GM18951 (cell line): Measurements from ENCODE around the gene PDE9A.

Experiments used
- POLR2A ChIP-seq: IDR thresholded peaks from 4 replicates; pipeline ENCODE4 v1.6.1; 2011; ENCODE audit warnings: mild to moderate bottlenecking; ENCODE audit not compliant: insufficient read length, insufficient read depth; ENCODE audit errors: extremely low read depth
- in situ Hi-C: fragments of 300-500 bp; cut with MboI; formaldehyde crosslinking; loops from one replicate; pipeline ENCODE4 v1.12.0; 2022; ENCODE audit warnings: low sequenced_read_pairs, mixed read lengths, inconsistent platforms; ENCODE audit not compliant: unreplicated experiment

Gene PDE9A

DNA sequence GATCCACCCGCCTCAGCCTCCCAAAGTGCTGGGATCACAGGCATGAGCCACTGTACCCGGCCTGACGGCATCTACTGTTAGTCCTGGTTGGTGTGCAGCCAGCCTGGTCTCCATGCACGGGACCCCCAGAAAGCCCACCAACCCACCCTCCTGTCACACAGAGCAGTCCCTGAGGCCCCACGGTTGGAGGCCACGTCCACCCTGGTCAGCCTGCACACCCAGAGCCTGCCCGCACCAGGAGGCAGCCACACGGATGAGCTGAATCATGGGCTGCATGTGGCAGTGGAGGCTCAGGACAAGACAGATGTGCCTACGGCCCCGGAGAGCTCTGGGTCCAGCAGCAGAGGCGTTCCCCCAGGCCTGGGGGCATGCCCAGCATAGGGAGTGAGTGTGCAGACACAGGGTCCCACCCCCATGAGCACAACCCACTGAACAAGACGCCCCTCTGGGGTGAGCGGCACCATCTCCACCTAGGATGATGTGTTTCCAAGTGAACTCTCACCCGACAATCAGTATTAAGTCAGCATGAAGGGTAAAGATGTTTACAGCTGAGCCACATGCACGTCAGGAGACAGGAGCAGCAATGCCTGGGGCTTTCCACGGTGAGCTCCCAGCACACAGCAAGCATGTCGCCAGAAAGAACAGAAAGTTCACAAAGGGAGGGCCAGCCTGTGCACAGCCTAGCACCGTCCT, 123.8 kb downstream of the PDE9A start:
- in situ Hi-C loops, result no loop called here
- no peak for TF ChIP-seq POLR2A

- no peak for TF ChIP-seq POLR2A
- in situ Hi-C loops, result no loop called here
Observed at GRCh38 chr21:42777757-42778344, 124.4 kb downstream of the PDE9A start.

- TF ChIP-seq POLR2A, result no peak
- in situ Hi-C loops, result no loop called here
Observed at GRCh38 chr21:42779431-42779861, 126.0 kb downstream of the PDE9A start.

- in situ Hi-C loops, result no loop called here
- TF ChIP-seq POLR2A, result no peak
Observed at GRCh38 chr21:42780617-42781016, 127.2 kb downstream of the PDE9A start.

DNA sequence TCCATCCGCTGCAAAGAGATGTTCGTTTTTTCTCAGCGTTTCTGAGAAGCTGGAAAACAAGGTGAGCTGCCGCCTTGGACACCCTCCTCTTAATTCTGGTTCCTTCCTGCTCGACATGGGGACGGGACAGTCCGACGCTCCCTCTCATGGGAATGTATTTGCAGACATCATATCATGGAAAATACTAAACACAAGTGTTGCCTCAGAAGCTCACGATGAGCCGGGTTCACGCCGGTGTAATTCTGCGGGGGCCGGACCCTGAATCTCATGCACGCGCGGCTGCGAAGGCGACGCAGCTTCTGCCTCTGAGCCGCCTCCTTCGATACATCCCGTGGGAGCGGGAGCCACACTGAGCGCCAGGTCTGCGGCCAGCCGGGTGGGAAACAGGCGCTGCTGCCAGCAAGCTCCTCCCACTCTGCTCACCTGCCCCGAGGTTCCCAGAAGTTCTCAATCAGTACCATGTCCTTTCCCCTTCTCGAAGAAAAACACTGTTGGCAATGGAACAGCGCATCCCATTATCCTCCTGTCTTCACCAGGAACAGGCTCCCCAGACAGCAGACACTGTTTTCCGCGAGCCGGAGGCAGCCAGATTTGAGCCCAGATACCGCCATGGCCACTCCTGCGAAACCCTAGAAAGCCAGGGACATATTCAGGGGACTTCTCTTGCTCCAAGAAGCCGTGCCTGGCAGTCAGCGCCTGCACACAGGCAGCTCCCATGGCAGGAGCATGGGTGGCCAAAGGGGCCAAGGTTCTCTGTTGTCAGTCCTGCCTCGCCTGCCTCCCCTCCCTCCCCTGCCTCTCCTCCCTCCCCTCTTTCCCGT, 127.9 kb downstream of the PDE9A start:
- no peak for TF ChIP-seq POLR2A
- in situ Hi-C loops, result no loop called here

DNA sequence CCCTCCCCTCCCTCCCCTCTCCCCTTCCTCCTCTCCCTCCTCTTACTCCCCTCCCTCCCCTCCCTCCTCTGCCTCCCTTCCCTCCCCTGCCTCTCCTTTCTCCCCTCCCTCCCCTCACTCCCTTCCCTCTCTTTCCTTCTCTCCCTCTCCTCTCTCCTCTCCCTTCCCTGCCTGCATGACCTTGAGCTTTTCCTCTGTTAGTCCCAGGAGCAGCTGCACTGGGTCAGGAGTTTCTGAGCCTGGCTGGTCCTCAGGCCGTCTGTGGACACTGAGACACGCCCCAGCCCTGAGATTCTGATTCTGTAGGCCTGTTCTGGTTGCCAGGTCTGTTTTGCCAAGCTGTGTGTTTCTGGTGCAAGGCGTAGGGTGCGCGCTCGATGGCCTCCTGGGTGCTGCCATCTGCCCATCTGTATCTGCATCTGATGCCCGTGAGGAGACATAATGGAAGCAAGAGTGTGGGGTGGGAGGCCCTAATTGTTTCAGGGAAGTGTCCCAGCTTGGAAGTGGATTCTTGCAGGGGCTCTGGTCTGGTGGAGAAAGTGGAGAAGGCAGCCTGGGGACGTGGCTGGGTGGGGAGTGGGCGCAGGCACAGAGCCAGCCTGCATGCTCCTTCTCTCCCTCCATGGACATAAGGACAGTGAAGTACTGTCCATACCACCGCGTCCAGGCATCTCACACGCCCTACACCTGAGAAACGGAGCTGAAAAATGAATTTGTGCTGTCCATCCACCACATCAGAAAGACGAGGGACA, 128.7 kb downstream of the PDE9A start:
- TF ChIP-seq POLR2A, result no peak
- in situ Hi-C loops, result no loop called here

DNA sequence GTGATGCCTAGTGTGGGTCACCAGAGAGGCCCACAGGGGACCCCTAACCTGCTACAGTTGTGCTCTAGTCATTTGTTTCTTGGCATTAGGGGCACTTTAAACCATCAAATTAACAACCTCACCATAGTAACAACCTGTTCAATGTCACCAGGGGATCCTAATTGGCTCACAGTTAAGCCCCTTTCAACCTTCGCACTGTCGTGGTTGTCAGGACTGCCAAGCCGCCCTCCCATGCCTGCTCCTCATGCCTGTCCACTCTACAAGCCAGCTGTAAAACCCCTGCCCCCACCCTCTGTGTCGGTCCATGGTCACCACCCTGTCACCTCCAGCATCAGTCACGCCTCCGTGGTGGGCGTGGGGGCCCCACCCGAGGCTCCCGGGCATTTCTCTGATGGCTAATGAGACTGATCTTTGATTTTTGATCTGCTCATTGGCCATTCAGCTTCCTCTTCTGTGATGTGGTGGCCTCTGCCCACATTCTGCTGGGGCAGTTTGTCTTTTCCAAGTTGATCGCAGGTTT, 129.4 kb downstream of the PDE9A start:
- no peak for TF ChIP-seq POLR2A
- in situ Hi-C loops, result no loop called here

- in situ Hi-C loops, result no loop called here
- no peak for TF ChIP-seq POLR2A
Observed at GRCh38 chr21:42784276-42784675, 130.9 kb downstream of the PDE9A start.

DNA sequence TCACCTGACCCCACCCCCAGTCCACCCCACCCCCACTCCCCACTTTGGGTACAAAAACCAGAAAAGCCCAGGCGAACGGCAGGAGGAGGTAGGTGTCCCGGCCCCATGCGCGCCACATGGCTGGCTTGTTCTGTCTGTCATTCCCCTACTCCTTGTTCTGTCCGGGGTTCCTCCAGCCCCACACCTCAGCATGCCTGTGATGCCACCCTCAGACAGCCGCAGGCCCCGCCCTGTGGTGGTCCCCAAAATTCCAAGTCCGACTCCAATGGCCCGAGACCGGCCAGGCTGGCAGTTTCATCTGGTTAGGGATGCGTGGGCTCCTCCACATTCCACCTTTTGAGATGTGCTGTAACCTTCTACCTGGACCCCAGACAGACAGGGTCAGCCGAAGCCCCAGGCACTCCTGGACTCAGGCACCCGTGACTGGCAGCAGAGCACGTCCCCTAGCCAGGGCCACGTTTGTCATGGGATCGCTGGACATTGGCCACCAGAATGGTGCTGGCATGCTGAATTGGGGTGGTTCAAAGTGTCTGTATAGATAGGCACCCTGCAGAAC, 131.6 kb downstream of the PDE9A start:
- in situ Hi-C loops, result no loop called here
- TF ChIP-seq POLR2A, result no peak

DNA sequence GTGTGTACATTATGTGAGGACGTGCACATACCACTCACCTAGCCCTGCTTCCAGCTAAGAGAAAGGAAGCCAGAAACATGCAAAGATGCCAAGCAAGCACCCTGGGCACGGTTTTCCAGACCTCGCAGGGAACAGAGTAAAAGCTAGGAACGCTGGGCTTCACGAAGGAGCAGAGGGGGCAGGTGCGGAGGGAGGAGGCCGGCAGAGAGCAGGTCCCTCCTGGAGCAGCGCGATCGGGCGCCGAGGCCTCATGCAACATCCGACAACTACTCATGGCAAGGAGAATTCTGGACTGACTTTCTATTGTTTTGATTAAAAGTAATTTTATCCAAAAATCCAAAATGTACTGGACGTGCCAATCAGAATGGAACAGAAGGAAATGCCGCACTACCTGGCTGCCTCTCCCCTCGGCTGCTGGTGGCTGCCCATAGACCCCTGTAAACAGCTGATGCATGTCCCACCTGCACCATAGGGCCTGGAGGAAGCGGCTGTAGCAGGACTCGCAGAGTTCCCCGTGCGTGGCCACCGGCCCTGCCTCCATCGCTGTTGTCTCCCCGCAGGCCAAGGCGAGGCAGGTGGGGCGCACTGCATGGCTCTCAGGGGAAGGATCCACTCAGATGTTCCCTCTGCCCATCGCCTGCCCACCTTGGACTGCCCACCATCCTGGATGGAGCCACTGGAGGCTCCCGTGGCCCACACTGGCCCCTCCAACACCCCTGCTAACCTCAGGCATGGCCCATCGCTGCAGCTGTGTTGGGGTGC, 132.4 kb downstream of the PDE9A start:
- in situ Hi-C loops, result no loop called here
- no peak for TF ChIP-seq POLR2A

DNA sequence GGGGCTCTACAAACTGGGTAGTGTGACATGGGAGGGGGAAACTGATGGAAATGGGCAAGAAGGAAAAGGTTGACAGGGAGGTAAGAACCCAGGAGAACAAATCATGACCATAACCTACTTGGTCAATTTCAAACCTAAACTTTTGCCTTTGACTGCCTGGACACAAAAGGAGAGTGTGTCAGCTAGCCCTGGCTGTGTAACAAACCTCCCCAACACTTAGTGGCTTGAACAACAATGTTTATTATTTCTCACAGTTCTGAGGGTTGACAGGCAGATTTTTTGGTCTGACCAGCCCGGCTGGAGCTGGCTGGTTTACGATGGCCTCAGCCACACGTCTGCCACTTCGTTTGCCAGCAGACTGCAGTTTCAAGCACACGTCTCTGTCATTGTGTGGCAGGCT, 133.5 kb downstream of the PDE9A start:
- TF ChIP-seq POLR2A, result no peak
- in situ Hi-C loops, result no loop called here

GRCh38 chr21:42787613-42788012, 134.2 kb downstream of the PDE9A start:
- TF ChIP-seq POLR2A, result no peak
- in situ Hi-C loops, result no loop called here

DNA sequence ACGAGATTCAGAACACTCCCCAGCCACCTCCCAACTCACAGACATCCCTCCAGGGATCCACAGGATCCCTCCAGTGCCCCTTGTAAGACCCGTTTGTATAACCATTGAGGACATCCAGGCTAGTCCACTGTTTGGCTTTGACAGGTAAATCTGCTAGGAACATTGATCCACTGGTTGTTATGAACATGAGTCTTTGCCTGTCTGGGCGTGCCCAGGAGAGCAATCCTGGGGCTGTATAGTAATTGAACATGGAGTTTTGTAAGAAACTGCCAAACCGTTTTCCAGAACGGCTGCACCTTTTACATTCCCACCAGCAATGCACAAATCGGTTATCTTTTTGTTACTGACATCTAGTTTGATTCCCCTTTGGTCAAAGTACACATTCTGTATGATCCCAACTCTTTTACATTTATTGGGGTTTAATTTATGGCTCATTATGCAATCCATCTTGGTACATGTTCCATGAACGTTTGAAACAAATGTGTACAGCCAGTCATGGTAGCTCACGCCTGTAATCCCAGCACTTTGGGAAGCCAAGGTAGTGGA, 137.2 kb downstream of the PDE9A start:
- TF ChIP-seq POLR2A, result no peak
- in situ Hi-C loops, result no loop called here
